Body of pancreas (tissue), 4 donors: Measurements from ENCODE around the gene PKP4. TPM values are rescaled to one million over a fixed set of nuclear protein-coding genes. Genes with fewer than 3 reads are reported as not detected.

Experiments used
- ATAC-seq: fragments of 150-250 bp; one replicate; pipeline ENCODE4 v1.9.1; 2016
- DNase-seq, 4 donors: peaks; one replicate each; pipeline ENCODE4 v3.0.0-alpha.2; 2019
- H3K27ac ChIP-seq, 4 donors: fragments of 200-600 bp; sonication (generic); 1 replicate in 3 of 4; 2 replicates in 1 of 4; pipeline versions ENCODE4 v1.5.1 to v1.6.1; 2016 to 2019; ENCODE audit warnings: mild to moderate bottlenecking in 1 of 4, mixed read lengths in 1 of 4, moderate library complexity in 1 of 4
- H3K27me3 ChIP-seq, 2 donors: fragments of 200-600 bp; sonication (generic); one replicate each; pipeline ENCODE4 v1.6.0; 2016; ENCODE audit warnings: mild to moderate bottlenecking in 1 of 2
- H3K36me3 ChIP-seq, 2 donors: fragments of 200-600 bp; sonication (generic); replicated peaks in 1 of 2; 2 replicates each; pipeline ENCODE4 v1.5.1; 2016; ENCODE audit warnings: low read depth in 2 of 2; ENCODE audit not compliant: insufficient read depth in 1 of 2
- H3K4me1 ChIP-seq: fragments of 200-600 bp; sonication (generic); one replicate; pipeline ENCODE4 v1.6.0; 2016
- H3K4me3 ChIP-seq, 2 donors: fragments of 200-600 bp; sonication (generic); 1 replicate in 1 of 2; 2 replicates in 1 of 2; pipeline ENCODE4 v1.5.1; 2016 to 2019
- H3K9me3 ChIP-seq, 3 donors: fragments of 200-600 bp; sonication (generic); 1 replicate in 2 of 3; 2 replicates in 1 of 3; pipeline ENCODE4 v1.5.1; 2016
- CTCF ChIP-seq, 7 experiments: fragments of 450-650 bp in 4 of 7; fragments of 200-600 bp in 3 of 7; sonication (generic) in 3 of 7; IDR thresholded peaks; one replicate each; pipeline ENCODE4 v1.5.1; 2016 to 2019; ENCODE audit warnings: antibody characterized with exemption in 7 of 7
- POLR2A ChIP-seq, 3 donors: fragments of 450-650 bp; IDR thresholded peaks; one replicate each; pipeline ENCODE4 v1.6.1; 2016; ENCODE audit warnings: antibody characterized with exemption in 3 of 3, mild to moderate bottlenecking in 2 of 3
- WGBS, 2 donors: methylation state at CpG; one replicate each; pipeline ENCODE4 v1.1.5; 2017; 5-methylcytosine and 5-hydroxymethylcytosine counted together
- intact Hi-C: fragments of 100-400 bp; cut with DNase I; formaldehyde crosslinking; loops from one replicate; pipeline ENCODE4 v1.15.1; 2023
- total RNA-seq, 2 donors: library from RNA; depleted of rRNA; stranded (reverse); fragments of >200 nt; gene quantifications; one replicate each; pipeline ENCODE4 v1.1.0, GENCODE V29; 2016

Gene PKP4
- total RNA-seq, 2 donors from 2014 or later = 36.3 to 50.1 TPM

DNA sequence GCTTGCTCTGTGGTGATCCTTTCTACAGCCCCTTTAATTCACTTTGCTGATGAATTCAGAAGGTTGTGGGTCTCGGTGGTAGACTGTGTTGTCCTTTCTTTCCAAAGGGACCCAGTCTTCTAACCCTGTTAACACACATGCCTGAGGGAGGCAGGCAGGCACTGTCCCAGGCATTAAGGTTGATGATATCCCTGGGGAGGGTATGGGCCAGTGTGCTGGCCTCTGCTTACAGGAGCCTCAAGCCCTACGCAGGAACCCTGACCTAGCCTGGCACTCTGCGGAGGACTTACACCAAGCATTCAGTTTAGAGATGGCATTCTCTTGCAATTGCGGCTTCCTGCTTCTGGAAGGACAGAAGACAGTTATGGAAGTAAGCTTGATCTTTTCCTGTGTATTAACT, 102.5 kb downstream of the PKP4 start:
- H3K27me3 ChIP-seq = no peaks in the 10 kb centered on the region
- 95 to 98% methylated on average over 4 of the region's 4 CpGs for WGBS, 2 donors
- no peak for ATAC-seq
- no peaks in the 10 kb centered on the region for H3K9me3 ChIP-seq
- H3K4me1 ChIP-seq = peaks cover 15% of the 10 kb centered on the region
- no peak overlapping the region for H3K27ac ChIP-seq
- TF ChIP-seq CTCF (IDR thresholded peaks at IDR 0.05) (no peak), POLR2A (IDR thresholded peaks at IDR 0.05) (no peak)
- DNase-seq = no peak
- no peaks in the 10 kb centered on the region for H3K36me3 ChIP-seq
- intact Hi-C loops = no loop called here
- H3K4me3 ChIP-seq = no peak overlapping the region

GRCh38 chr2:158560259-158560658, 103.5 kb downstream of the PKP4 start:
- TF ChIP-seq CTCF (IDR thresholded peaks at IDR 0.05) (no peak), POLR2A (IDR thresholded peaks at IDR 0.05) (no peak)
- Histone ChIP-seq H3K36me3 (no peaks in the 10 kb centered on the region), H3K4me1 (peaks cover 15% of the 10 kb centered on the region), H3K4me3 (no peak overlapping the region), H3K9me3 (no peaks in the 10 kb centered on the region), H3K27ac (peak overlapping the region in 1 of 4 donors; percentile 30), H3K27me3 (no peaks in the 10 kb centered on the region)
- intact Hi-C loops = no loop called here
- ATAC-seq (no peak), DNase-seq (no peak)

- 91 to 94% methylated on average over 3 of the region's 3 CpGs for WGBS, 2 donors
- no peak for DNase-seq
- intact Hi-C loops = no loop called here
- Histone ChIP-seq H3K4me3 (no peak overlapping the region), H3K9me3 (no peaks in the 10 kb centered on the region), H3K27me3 (no peaks in the 10 kb centered on the region), H3K36me3 (no peaks in the 10 kb centered on the region), H3K27ac (no peak overlapping the region), H3K4me1 (peaks cover 7% of the 10 kb centered on the region)
- TF ChIP-seq POLR2A (IDR thresholded peaks at IDR 0.05) = no peak
- TF ChIP-seq CTCF (IDR thresholded peaks at IDR 0.05) = no peak
- no peak for ATAC-seq
Observed at GRCh38 chr2:158561054-158561453, 104.3 kb downstream of the PKP4 start.

DNA sequence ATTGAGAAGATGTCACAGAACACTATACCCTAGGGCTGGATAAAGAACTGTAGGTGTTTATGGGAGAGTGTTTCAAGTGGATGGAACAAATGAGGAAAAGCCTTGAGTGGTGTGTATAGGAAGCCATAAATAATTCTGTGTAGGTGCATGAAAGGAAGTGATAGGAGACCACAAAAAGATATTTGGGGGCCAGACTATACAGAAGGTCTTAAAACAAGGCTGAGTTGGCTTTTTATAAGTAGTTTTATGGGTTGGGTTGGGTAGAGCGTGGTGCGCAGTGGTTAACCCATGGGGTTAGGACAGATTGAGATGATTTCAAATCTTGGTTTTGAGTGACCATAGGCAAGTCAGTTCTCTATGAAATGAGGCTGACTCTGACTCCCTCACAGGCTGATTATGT, 110.5 kb downstream of the PKP4 start:
- Histone ChIP-seq H3K4me3 (no peak overlapping the region), H3K27me3 (no peaks in the 10 kb centered on the region), H3K4me1 (no peaks in the 10 kb centered on the region), H3K9me3 (no peaks in the 10 kb centered on the region), H3K27ac (no peak overlapping the region), H3K36me3 (no peaks in the 10 kb centered on the region)
- intact Hi-C loops = no loop called here
- no peak for DNase-seq
- WGBS, 2 donors = 95 to 97% methylated on average over 2 of the region's 2 CpGs
- TF ChIP-seq CTCF (IDR thresholded peaks at IDR 0.05) (no peak), POLR2A (IDR thresholded peaks at IDR 0.05) (no peak)
- no peak for ATAC-seq

DNA sequence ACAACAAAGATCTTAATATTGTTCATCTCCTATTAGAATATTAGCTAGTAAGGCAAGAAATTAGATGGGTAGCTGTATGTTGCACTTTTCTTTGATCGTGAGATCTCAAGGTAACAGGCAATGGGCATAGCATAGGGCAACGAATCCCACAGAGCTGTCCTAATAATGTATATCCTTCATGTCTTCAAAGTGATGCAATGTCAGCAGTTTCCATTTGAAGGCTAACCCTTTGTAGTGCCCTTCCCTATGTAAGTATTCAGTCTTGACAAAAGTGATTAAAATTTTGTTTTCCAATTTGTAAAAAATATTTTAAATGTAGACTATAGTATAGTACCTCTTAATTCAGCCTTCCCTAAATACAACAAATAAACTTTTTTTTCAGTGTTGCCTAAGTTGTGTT, 112.5 kb downstream of the PKP4 start:
- ATAC-seq (no peak), DNase-seq (no peak)
- WGBS, 2 donors = 95 to 96% methylated on average over 2 of the region's 2 CpGs
- Histone ChIP-seq H3K9me3 (no peaks in the 10 kb centered on the region), H3K27ac (no peak overlapping the region), H3K4me3 (no peak overlapping the region), H3K4me1 (no peaks in the 10 kb centered on the region), H3K27me3 (no peaks in the 10 kb centered on the region), H3K36me3 (no peaks in the 10 kb centered on the region)
- TF ChIP-seq CTCF (IDR thresholded peaks at IDR 0.05) (no peak), POLR2A (IDR thresholded peaks at IDR 0.05) (no peak)
- intact Hi-C loops = no loop called here
